Left ventricle myocardium superior (tissue), 1 donor: ENCODE results near the gene PYCR2. TPM values are rescaled to one million over a fixed set of nuclear protein-coding genes. Genes with fewer than 3 reads are reported as not detected.
"Not testable (repeated sequence)": the region's sequence is repeated elsewhere in the genome, so short reads cannot be mapped to it uniquely, and the experiment has no call there.

Experiments used
- ATAC-seq: fragments of 200-7000 bp; cut with Tn5 transposase; one replicate; pipeline ENCODE4 v1.9.1; 2020; ENCODE audit warnings: mild to moderate bottlenecking, moderate library complexity
- DNase-seq: peaks from one replicate; pipeline ENCODE4 v3.0.0-alpha.2; 2020
- intact Hi-C: fragments of 100-400 bp; cut with micrococcal nuclease; formaldehyde crosslinking; loops from one replicate; pipeline ENCODE4 v1.11.0; 2022
- total RNA-seq: library from RNA; stranded (reverse); fragmentation: NEBNext Ultra II Directional; extraction: Animal tissue kit (Norgen Biotek cat#: 25700); gene quantifications from one replicate; pipeline ENCODE4 v1.2.1, GENCODE V29; 2021
- donor health status: DM: no; HTN: yes; CAD: no; lungs with severe emphysema.

Gene PYCR2
- total RNA-seq, 1 donor from 2014 or later = 62.3 TPM

DNA sequence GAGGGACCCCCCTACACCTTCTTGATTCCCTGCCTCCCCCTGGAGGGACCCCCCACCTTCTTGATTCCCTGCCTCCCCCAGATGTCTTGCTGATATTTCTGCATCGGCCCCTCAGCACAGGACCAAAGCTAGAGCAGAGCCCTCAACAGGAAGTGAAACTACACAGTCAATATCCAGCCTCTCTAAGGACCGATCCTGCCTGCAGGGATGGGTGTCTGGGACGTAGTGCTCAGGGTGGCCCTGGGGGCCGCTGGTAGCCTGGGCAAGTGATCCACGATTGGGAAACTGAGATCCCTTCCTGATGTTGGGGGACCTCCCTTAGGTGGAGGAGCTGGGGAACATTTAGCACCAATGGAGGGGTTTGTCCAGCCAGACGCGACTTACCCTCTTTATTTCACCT, 20.9 kb upstream of the PYCR2 start:
- ATAC-seq (no peak), DNase-seq (no peak)
- intact Hi-C loops = no loop called here

DNA sequence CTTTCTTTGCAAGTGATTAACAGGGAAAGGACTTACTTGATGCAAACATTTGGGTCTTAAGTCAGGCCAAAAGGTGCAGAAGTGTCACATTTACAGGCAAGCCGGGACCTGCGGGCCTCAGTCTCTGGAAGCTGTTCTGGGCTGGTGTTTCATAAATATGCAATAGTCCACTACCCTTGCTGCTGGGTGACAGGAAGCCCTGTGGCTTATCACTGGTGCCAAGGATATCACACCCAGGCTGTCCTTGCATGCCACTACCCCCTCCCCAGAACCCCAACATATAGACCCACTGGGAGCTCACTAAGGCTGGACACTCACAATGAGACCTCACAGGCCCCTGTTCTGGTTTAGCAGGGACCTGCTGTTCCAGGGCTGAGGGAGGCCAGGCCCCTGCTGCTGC, 20.3 kb upstream of the PYCR2 start:
- ATAC-seq (no peak), DNase-seq (no peak)
- intact Hi-C loops = no loop called here

DNA sequence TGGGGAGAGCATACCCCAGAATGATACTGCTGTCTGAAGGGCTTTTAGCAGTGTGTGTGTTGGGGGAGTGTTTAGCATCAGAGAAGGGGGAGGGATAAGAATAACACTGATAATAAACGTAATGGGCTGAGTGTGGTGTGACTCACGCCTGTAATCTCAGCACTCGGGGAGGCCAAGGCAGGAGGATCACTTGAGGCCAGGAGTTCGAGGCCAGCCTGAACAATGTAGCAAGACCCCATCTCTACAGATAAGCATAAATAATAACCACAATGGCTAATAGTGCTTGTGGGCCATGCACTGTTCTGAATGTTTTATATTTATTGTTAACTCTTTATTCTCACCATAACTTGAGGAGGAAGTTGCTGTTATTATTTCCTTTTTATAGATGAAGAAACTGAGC, 19.5 kb upstream of the PYCR2 start:
- no peak for ATAC-seq
- intact Hi-C loops = no loop called here
- no peak for DNase-seq

DNA sequence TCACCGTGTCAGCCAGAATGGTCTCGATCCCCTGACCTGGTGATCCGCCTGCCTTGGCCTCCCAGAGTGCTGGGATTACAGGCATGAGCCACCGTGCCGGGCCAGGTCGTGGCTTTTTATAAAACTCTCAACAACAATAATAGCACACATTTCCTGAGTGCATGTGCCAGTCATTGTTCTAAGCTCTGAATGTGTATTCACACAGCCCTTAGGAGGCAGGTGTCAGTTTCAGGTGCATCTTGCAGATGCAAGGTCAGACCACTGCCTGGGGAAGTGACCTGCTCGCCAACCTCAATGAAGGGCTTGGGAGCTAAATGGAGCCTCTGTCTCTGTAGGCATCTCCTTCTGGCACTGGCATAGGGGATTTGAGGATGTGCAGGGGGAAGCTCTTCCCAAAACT, 18.5 kb upstream of the PYCR2 start:
- DNase-seq (no peak), ATAC-seq (peak; percentile 13)
- intact Hi-C loops = no loop called here

DNA sequence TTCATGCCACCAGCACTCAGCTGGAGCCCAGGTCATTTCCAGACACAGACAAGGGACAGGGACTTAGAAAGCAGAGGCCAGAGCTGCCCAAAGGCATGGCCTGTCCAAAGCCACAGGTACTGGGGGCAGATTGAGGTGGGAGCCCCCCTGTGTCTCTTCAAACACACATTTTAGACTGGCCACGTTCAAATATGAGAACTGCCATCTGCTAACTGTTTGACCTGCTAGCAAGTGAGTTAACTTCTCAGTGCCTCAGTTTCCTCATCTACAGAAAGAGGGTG, 17.8 kb upstream of the PYCR2 start:
- intact Hi-C loops = no loop called here
- no peak for DNase-seq
- no peak for ATAC-seq

DNA sequence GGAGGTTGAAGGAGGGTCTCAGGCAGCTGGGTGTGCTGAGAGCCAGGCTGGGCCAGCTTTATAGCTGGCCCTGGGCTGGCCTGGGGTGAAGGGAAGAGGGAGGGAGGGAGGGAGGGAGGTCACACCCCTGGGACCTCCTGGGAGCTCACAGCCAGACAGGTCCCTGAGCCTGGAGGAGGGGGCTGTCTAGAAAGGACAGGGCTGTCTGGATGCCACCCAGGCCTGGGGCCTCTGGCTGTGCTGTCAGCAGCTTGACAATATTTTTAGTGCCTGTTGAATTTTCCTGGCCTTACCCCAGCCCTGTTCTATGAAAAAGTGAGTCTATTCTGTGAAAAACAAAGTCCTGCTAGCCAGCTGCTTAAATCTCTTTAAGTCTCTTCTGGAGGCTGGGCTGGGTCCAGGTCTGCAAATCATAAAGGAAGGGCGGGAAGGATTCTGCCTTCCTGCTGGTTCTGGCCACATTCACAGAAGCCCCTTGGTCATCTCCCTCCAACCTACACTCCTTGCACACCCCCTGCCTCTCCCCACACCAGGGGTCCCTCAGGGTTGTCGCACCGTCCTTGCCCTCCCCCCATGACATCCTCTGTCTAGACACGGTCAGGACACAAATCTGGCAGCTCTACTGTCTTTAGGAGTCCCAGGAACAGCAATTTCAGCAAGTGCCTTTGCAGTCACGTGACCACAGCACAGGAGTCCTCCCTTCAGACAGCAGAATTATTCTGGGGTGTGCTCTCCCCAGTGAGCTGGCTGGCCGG, 17.3 kb upstream of the PYCR2 start, which contains the start of gene LEFTY2:
LEFTY2 (minus strand) TSS at position 34 of the 755 bp plus-strand sequence. CDS start 80 bp downstream, outside the sequence.
- intact Hi-C loops = no loop called here
- peak; percentile 74 for ATAC-seq
- peak; percentile 50 for DNase-seq

DNA sequence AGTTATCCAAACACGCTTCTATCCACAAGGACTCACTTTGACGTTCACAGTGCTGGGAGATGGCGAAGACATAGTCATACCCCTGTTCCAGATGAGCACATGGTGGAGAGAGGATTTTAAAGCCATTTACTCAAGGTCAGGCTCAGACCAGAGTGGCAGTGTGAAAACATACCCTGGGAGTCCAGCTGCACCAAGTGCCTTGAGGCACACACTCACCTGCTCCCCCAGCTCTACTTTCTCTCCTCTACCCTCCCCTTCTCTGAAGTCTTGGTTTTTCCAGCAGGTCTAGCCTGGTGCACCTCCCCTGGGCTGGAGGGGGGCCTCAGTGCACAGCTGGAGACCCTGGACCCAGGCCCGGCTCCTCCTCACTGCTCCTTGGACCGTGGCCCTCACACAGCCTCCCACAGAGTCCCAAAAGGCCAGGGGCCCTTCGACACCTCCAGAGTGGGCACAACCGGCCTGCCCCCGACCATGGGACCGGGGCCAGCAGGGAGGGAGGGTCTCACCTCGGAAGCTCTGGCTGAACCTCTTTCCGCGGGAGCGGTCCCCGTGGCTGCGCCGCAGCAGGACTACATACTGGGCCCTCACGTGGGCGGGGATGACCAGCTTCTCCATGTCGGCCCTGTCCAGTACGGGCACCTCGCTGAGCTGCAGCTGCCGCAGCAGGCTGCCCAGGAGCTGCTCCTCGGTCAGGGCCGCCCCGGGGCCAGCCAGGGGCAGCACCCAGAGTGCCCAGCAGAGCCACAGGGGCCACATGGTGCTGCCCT, 16.5 kb upstream of the PYCR2 start:
- ATAC-seq (peak; percentile 59), DNase-seq (peak; percentile 47)
- intact Hi-C loops = no loop called here

DNA sequence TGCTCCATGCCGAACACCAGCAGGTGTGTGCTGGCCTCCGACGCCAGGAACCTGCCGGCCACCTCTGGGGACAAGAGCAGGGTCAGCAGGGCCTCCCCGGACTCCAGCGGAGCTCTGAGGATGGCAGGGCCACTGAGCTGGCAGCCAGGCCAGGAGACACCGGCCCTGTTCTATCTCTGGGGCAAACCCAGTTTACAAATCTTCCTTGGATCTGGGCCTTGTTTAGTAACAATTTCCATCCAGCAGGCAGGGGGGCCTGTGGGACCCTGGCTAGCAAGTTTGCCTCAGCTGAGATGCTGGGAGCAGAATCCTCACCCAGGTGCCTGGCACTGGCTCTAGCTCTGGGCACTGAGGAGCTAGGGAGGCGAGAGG, 15.9 kb upstream of the PYCR2 start:
- ATAC-seq, DNase-seq, intact Hi-C loops: not testable (repeated sequence)

DNA sequence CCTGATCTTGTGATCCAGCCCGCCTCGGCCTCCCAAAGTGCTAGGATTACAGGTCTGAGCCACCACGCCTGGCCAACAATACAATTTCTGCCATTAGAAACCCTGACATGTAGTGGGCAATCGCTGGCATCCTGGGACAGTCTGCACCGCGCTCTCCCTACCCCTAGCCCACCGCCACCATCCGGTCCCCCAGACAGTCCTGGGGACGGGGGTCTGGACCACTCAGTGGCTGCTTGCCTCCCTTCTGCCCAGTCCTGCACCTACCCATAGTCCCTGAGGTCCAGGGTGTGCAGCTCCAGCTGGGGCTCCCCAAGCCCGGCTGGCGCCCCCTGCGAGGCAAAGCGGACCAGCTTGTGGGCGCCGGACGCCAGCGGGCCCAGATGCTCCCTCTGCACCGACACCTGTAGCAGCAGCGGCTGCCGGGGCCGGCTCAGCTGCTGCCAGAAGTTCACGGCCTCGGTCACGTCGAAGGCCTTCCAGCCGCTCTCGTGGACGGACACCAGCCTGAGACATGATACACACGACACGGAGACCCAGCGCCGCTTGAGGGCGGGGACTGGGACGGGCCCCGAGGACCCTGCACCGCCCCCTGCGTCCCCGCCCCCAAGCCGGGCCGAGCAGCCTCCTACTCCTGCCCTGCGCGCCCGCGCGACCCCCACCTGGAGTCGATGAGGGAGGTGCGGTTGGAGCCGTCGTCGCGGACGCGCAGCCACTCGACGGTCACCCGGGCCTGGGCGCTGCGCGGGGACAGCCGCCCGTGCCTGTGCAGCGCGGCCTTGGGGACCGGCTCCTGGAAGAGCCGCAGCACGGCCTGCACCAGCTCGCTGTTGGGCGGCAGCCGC, 15.3 kb upstream of the PYCR2 start:
- ATAC-seq, DNase-seq, intact Hi-C loops: not testable (repeated sequence)

DNA sequence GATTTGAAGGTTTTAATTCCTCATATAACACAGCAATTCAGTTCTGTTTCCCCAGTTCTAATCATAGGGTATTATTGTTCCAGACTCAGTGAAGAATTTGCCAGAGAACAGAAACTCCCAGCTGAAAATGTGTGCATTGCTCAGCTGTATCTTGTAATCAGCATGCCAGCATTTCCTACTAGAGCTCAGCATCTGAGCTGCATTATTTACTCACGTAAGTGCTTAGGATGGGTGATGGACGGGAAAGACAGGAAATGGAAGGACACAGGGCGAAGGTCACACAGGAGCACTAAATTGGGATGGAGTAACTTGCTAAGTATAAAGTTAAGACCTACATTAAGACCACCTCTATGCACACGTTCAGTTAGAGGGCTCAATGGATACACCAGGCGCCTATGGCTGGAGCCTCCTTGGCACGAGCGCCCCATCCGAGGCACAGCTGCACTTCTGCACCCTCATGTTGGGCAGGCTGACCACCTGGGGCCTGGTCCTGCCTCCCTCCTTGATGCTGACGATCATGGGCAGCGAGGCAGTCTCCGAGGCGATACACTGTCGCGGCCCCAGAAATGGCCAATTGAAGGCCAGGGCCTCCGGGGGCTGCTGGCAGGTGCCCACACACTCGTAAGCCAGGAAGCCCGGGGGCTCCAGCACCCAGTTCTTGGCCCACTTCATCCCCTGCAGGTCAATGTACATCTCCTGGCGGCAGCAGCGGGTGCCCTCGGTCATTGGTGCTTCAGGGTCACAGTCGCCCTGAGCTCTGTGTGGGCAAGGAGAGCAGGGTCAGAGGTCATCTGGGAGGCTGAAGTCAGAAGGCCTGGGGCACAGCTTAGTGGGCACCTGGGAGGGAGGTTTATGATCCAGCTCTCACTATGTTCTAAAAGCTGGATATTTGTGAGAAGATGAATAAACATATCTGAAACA, 13.3 kb upstream of the PYCR2 start:
- ATAC-seq (no peak), DNase-seq (no peak)
- intact Hi-C loops = no loop called here

DNA sequence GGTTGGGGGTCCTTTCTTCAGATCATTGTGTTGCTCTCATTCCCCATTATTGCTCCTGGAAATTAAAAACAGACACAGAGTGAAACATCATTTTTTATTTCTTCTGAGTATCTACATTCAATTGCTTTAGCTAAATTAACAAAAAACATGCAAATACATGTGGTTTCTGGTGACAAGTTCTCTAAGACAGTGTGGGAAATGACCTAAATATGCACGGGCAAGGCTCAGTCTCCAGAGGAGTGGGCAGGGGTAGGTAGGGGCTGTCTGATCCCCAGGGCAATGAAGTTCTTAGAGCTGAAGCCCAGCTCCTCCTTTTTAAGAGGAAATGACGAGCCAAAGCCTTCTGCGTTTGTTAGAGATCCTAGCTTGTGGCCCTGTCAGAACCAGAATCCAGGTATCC, 12.5 kb upstream of the PYCR2 start:
- intact Hi-C loops = no loop called here
- no peak for ATAC-seq

DNA sequence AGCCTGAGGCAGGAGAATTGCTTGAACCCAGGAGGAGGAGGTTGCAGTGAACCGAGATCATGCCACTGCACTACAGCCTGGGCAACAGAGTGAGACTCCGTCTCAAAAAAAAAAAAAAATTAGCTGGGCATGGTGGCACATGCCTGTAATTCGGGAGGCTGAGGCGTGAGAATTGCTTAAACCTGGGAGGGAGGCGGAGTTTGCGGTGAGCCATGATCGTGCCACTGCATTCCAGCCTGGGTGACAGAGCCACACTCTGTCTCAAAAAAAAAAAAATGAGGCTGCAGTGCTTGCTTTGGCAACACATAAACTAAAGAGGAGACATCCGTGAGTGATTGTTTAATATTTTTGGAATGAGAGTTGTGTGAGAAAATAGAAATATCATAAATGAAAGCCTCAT, 12.0 kb upstream of the PYCR2 start:
- intact Hi-C loops, ATAC-seq: not testable (repeated sequence)

More for the DNA sequence above, 12.5 kb upstream of the PYCR2 start:
- no peak for DNase-seq

DNA sequence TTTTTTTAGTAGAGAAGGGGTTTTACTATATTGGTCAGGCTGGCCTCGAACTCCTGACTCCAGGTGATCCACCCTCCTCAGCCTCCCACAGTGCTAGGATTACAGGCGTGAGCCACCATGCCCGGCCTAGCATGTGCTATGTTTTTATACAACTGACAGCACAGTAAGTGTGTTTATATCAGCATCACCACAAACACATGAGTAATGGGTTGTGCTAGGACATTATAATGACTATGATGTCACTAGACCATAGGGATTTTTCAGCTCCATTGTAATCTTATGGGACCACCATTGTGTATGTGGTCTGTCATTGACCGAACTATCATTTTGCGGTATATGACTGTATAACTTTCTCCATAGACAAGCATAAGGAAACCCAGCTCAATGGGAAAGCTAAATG, 10.7 kb upstream of the PYCR2 start:
- intact Hi-C loops = no loop called here
- ATAC-seq (no peak), DNase-seq (no peak)

More for the DNA sequence above, 12.0 kb upstream of the PYCR2 start:
- not testable (repeated sequence) for DNase-seq

DNA sequence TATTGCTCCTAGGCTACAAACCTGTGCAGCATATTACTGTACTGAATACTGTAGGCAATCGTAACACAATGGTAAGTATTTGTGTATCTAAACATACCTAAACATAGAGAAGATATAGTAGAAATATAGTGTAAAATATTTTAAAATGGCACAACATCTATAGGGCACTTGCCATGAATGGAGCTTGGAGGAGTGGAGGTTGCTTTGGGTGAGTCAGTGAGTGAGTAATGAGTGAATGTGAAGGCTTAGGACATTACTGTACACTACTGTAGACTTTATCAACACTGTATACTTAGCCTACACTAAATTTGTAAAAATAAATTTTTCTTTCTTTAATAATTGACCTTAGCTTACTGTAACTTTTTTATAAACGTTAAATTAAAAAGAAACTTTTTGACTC, 9.0 kb upstream of the PYCR2 start:
- ATAC-seq (no peak), DNase-seq (no peak)
- intact Hi-C loops = no loop called here

DNA sequence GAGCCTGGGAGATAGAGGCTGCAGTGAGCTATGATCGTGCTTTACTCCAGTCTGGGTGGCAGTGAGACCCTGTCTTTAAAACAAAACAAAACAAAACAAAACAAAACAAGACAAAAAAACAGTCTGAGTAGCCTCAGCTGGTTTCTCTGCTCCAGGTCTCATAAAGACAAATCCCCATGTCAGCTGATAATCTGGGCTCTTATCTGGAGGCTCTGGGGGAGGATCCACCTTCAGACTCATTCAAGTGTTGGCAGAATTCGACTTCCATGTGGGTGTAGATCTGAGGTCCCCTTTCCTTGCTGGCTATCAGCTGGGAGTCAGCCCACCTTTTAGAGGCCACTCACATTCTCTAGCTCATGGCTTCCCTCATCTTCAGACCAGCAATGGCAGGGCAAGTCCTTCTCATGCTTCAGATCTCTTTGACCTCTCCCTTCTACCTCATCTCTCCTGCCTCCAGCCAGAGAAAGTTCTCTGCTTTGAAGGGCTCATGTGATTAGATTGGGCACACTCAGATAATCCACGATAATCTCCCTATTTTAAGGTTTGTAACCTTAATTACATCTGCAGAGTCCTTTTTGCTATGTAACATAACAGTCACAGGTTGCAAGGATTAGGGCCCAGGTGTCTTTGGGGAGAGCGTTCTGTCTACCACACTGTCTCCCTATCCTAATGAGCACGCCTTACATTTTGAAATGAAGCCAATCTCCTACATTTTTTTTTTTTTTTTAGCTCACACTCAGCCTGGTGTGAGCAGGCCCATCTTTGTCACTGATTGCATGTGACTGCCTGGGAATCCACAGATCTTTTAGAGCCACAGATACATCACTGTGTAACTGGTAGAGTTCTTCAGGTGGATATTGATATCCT, 7.5 kb upstream of the PYCR2 start:
- ATAC-seq (no peak), DNase-seq (no peak)
- intact Hi-C loops = no loop called here

DNA sequence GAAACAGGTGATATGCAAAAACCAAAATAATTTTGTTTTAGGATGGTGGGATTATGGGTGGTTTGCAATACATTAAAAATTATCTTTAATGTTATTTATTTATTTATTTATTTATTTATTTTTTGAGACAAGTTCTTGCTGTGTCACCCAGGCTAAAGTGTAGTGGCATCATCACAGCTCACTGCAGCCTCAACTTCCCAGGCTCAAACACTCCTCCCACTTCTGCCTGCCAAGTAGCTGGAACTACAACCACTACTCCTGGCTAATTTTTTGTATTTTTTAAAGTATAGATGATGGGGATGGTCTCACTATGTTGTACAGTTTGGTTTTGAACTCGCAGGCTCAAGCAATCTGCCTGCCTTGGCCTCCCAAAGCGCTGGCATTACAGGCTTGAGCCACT, 6.5 kb upstream of the PYCR2 start:
- intact Hi-C loops = no loop called here
- ATAC-seq (no peak), DNase-seq (no peak)

DNA sequence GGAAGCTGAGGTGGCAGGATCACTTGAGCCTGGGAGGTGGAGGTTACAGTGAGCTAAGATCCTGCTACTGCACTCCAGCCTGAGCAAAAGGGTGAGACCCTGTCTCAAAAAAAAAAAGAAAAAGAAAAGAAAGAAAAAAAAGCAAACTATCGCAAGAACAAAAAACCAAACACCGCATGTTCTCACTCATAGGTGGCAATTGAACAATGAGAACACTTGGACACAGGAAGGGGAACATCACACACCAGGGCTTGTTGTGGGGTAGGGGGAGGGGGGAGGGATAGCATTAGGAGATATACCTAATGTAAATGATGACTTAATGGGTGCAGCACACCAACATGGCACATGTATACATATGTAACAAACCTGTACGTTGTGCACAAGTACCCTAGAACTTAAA, 5.4 kb upstream of the PYCR2 start:
- intact Hi-C loops, ATAC-seq, DNase-seq: not testable (repeated sequence)
